NT2/D1 (cell line): ENCODE data around the gene NPDC1.

ENCODE experiments used
- SUZ12 ChIP-seq: IDR thresholded peaks from 2 replicates; pipeline ENCODE4 v1.6.1; 2011; ENCODE audit not compliant: insufficient read length, insufficient read depth; ENCODE audit errors: extremely low read depth
- YY1 ChIP-seq: IDR thresholded peaks from 2 replicates; pipeline ENCODE4 v1.6.1; 2011; ENCODE audit not compliant: insufficient read length, insufficient read depth
- ZNF274 ChIP-seq: IDR thresholded peaks from 2 replicates; pipeline ENCODE4 v1.6.1; 2011; ENCODE audit warnings: mild to moderate bottlenecking, low read depth, low read length

GRCh38 chr9:137021979-137022661 is 23.9 kb downstream of the NPDC1 start:
- TF ChIP-seq ZNF274 (no peak), YY1 (no peak), SUZ12 (no peak)
